A673 (cell line): ENCODE measurements around the gene TMEM255B. TPM values are rescaled to one million over a fixed set of nuclear protein-coding genes. Genes with fewer than 3 reads are reported as not detected.

Experiments
- BruUV-seq: library from RNA; stranded (reverse); fragments of 400-500 nt; replicated peaks from 2 replicates; lab custom pipeline; 2021; lab: Mats Ljungman, UMichigan
- CTCF ChIA-PET: fragments of 300-600 bp; sonication (Branson Sonifier 250); formaldehyde crosslinking; loops from one replicate; lab custom pipeline; 2022; ENCODE audit warnings: antibody characterized with exemption; lab: Charles Lee
- POLR2A ChIA-PET: fragments of 300-600 bp; sonication (Branson Sonifier 250); formaldehyde crosslinking; loops from one replicate; lab custom pipeline; 2022; ENCODE audit warnings: antibody characterized with exemption; ENCODE audit not compliant: low non-redundant PET; lab: Charles Lee
- DNase-seq: peaks from one replicate; pipeline ENCODE4 v3.0.0-alpha.2; 2015; ENCODE audit warnings: low spot score
- H3K27ac ChIP-seq: fragments of 200-600 bp; sonication (generic); 2 replicates; pipeline ENCODE4 v1.5.1; 2016; ENCODE audit warnings: mixed run types, low read depth, mild to moderate bottlenecking, mixed read lengths, antibody characterized with exemption, low read length; ENCODE audit not compliant: poor library complexity, severe bottlenecking
- H3K27me3 ChIP-seq: fragments of 200-600 bp; sonication (generic); replicated peaks from 2 replicates; pipeline ENCODE4 v1.6.1; 2017; ENCODE audit warnings: mixed run types, low read depth, mild to moderate bottlenecking, mixed read lengths, antibody characterized with exemption, low read length; ENCODE audit not compliant: insufficient read depth, poor library complexity
- H3K36me3 ChIP-seq: fragments of 200-600 bp; sonication (generic); 2 replicates; pipeline ENCODE4 v1.6.1; 2016; ENCODE audit warnings: mixed run types, mild to moderate bottlenecking, mixed read lengths, antibody characterized with exemption, low read length; ENCODE audit not compliant: insufficient read depth, poor library complexity, severe bottlenecking
- H3K4me1 ChIP-seq: fragments of 200-600 bp; sonication (generic); 2 replicates; pipeline ENCODE4 v1.6.1; 2017; ENCODE audit warnings: mixed run types, mild to moderate bottlenecking, mixed read lengths, antibody characterized with exemption, low read length; ENCODE audit not compliant: insufficient read depth, poor library complexity, severe bottlenecking
- H3K4me3 ChIP-seq: fragments of 200-600 bp; sonication (generic); 2 replicates; pipeline ENCODE4 v1.5.1; 2016; ENCODE audit warnings: low read depth, mixed run types, mild to moderate bottlenecking, mixed read lengths, low read length; ENCODE audit not compliant: poor library complexity, severe bottlenecking
- H3K9me3 ChIP-seq: fragments of 200-600 bp; sonication (generic); 2 replicates; pipeline ENCODE4 v1.6.1; 2016; ENCODE audit warnings: mixed run types, low read depth, mild to moderate bottlenecking, mixed read lengths, antibody characterized with exemption, low read length; ENCODE audit not compliant: poor library complexity, severe bottlenecking
- EZH2 ChIP-seq: fragments of 200-600 bp; sonication (generic); IDR thresholded peaks from 2 replicates; pipeline ENCODE4 v1.6.1; 2017; ENCODE audit warnings: borderline replicate concordance, low read depth, mild to moderate bottlenecking, mixed read lengths, antibody characterized with exemption, low read length; ENCODE audit not compliant: poor library complexity, severe bottlenecking
- intact Hi-C: fragments of 100-400 bp; cut with micrococcal nuclease; formaldehyde crosslinking; loops from one replicate; pipeline ENCODE4 v1.10.0; 2022; ENCODE audit not compliant: unreplicated experiment
- total RNA-seq: library from RNA; stranded (reverse); gene quantifications from 2 replicates; pipeline ENCODE4 v1.2.3, GENCODE V29; 2021
- TF ChIP-seq, protein P1 (sequence below): fragments of 300-800, 200-600 bp; sonication (generic); conservative IDR thresholded peaks from 2 replicates; pipeline ENCODE4 v1.5.1; 2017; ENCODE audit warnings: low read depth, mild to moderate bottlenecking, antibody characterized with exemption, low read length, moderate library complexity, mixed read lengths

TMEM255B gene
- total RNA-seq, 1 experiment from 2014 or later, result 0.06 TPM

- no peak for DNase-seq
- no peaks in the 10 kb centered on the region for H3K9me3 ChIP-seq
- peaks cover 24% of the 10 kb centered on the region for H3K27me3 ChIP-seq
- intact Hi-C loops, result no loop called here
- POLR2A ChIA-PET, result no interaction called here
- CTCF ChIA-PET, result no interaction called here
- no peaks in the 10 kb centered on the region for H3K4me1 ChIP-seq
- no TSS peak for BruUV-seq
- no peaks in the 10 kb centered on the region for H3K36me3 ChIP-seq
- no peak overlapping the region for H3K27ac ChIP-seq
- TF ChIP-seq, protein P1, sequence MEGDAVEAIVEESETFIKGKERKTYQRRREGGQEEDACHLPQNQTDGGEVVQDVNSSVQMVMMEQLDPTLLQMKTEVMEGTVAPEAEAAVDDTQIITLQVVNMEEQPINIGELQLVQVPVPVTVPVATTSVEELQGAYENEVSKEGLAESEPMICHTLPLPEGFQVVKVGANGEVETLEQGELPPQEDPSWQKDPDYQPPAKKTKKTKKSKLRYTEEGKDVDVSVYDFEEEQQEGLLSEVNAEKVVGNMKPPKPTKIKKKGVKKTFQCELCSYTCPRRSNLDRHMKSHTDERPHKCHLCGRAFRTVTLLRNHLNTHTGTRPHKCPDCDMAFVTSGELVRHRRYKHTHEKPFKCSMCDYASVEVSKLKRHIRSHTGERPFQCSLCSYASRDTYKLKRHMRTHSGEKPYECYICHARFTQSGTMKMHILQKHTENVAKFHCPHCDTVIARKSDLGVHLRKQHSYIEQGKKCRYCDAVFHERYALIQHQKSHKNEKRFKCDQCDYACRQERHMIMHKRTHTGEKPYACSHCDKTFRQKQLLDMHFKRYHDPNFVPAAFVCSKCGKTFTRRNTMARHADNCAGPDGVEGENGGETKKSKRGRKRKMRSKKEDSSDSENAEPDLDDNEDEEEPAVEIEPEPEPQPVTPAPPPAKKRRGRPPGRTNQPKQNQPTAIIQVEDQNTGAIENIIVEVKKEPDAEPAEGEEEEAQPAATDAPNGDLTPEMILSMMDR, result no peak
- TF ChIP-seq EZH2, result no peak
- no peak overlapping the region for H3K4me3 ChIP-seq
Measured at GRCh38 chr13:113732176-113732960, 26.7 kb upstream of the TMEM255B start.

GRCh38 chr13:113732961-113733950 is 25.8 kb upstream of the TMEM255B start:
- intact Hi-C loops, result no loop called here
- Histone ChIP-seq H3K27ac (no peak overlapping the region), H3K36me3 (no peaks in the 10 kb centered on the region), H3K27me3 (peaks cover 24% of the 10 kb centered on the region), H3K9me3 (no peaks in the 10 kb centered on the region), H3K4me3 (no peak overlapping the region), H3K4me1 (no peaks in the 10 kb centered on the region)
- TF ChIP-seq EZH2, result no peak
- TF ChIP-seq, protein P1, result no peak
- DNase-seq, result no peak
- ChIA-PET POLR2A (no interaction called here), CTCF (no interaction called here)
- no TSS peak for BruUV-seq

- Histone ChIP-seq H3K4me3 (no peak overlapping the region), H3K27me3 (peaks cover 18% of the 10 kb centered on the region), H3K4me1 (no peaks in the 10 kb centered on the region), H3K36me3 (no peaks in the 10 kb centered on the region), H3K9me3 (no peaks in the 10 kb centered on the region), H3K27ac (no peak overlapping the region)
- DNase-seq, result no peak
- intact Hi-C loops, result no loop called here
- no TSS peak for BruUV-seq
- TF ChIP-seq, protein P1, result no peak
- no peak for TF ChIP-seq EZH2
- CTCF ChIA-PET, result no interaction called here
- POLR2A ChIA-PET, result no interaction called here
Measured at GRCh38 chr13:113734099-113734825, 24.8 kb upstream of the TMEM255B start.
